ENCODE measurements around the gene ACAA1. TPM values are rescaled to one million over a fixed set of nuclear protein-coding genes. Genes with fewer than 3 reads are reported as not detected.
A peak's percentile ranks its signal among the peaks of the same experiment; 100 is the strongest.

The ACAA1 gene
- total and polyA plus RNA-seq, 4 donors, result 220 to 410 (median 340) TPM

- Histone ChIP-seq H3K9ac (ENCODE audit: low read depth in 1 of 2, low read length in 2 of 2) (no peak overlapping the region), H3K4me3 (ENCODE audit: low read depth in 1 of 3, low read length in 3 of 3) (no peak overlapping the region), H3K9me3 (ENCODE audit: control insufficient read depth in 4 of 4, low read length in 3 of 4) (no peaks in the 10 kb centered on the region), H3K36me3 (ENCODE audit: control insufficient read depth in 4 of 4, insufficient read depth in 3 of 4, low read depth in 1 of 4, low read length in 3 of 4) (peaks cover 25 to 56% (median 49%) of the 10 kb centered on the region in 4 donors), H3K27me3 (ENCODE audit: control insufficient read depth in 4 of 4, insufficient read depth in 4 of 4, low read length in 3 of 4) (no peaks in the 10 kb centered on the region), H3K4me1 (ENCODE audit: control insufficient read depth in 4 of 4, insufficient read depth in 4 of 4, low read length in 3 of 4) (peaks cover 3 to 78% (median 61%) of the 10 kb centered on the region in 4 donors), H3K27ac (ENCODE audit: low read depth in 1 of 2, low read length in 2 of 2) (no peak overlapping the region)
- DNase-seq (ENCODE audit: low spot score), result peak; percentile 37
- 81% methylated on average over 13 of the region's 13 CpGs for WGBS
- TF ChIP-seq HNF4A (conservative IDR thresholded peaks at IDR 0.05) (no peak), RAD21 (IDR thresholded peaks at IDR 0.05) (no peak), TAF1 (conservative IDR thresholded peaks at IDR 0.05) (no peak), NR2F2 (IDR thresholded peaks at IDR 0.05) (no peak), HNF4G (IDR thresholded peaks at IDR 0.05) (no peak), SP1 (IDR thresholded peaks at IDR 0.05) (no peak), FOXA2 (IDR thresholded peaks at IDR 0.05) (no peak), JUND (IDR thresholded peaks at IDR 0.05) (no peak), ATF3 (IDR thresholded peaks at IDR 0.05) (no peak), FOXA1 (IDR thresholded peaks at IDR 0.05) (no peak), GABPA (IDR thresholded peaks at IDR 0.05 in 1 of 2, conservative IDR thresholded peaks at IDR 0.05 in 1 of 2) (no peak), CTCF (IDR thresholded peaks at IDR 0.05; ENCODE audit: low read depth, low read length, missing input control) (no peak)
Measured at GRCh38 chr3:38121832-38122461, 15.0 kb downstream of the ACAA1 start.

- TF ChIP-seq SP1 (IDR thresholded peaks at IDR 0.05) (no peak), HNF4A (conservative IDR thresholded peaks at IDR 0.05) (peak; percentile 48 to 51)
- Histone ChIP-seq H3K4me1 (ENCODE audit: control insufficient read depth in 4 of 4, insufficient read depth in 4 of 4, low read length in 3 of 4) (peaks cover 3 to 77% (median 59%) of the 10 kb centered on the region in 4 donors), H3K27me3 (ENCODE audit: control insufficient read depth in 4 of 4, insufficient read depth in 4 of 4, low read length in 3 of 4) (no peaks in the 10 kb centered on the region), H3K27ac (ENCODE audit: low read depth in 1 of 2, low read length in 2 of 2) (no peak overlapping the region), H3K9ac (ENCODE audit: low read depth in 1 of 2, low read length in 2 of 2) (no peak overlapping the region), H3K4me3 (ENCODE audit: low read depth in 1 of 3, low read length in 3 of 3) (no peak overlapping the region), H3K36me3 (ENCODE audit: control insufficient read depth in 4 of 4, insufficient read depth in 3 of 4, low read depth in 1 of 4, low read length in 3 of 4) (peaks cover 23 to 52% (median 44%) of the 10 kb centered on the region in 4 donors), H3K9me3 (ENCODE audit: control insufficient read depth in 4 of 4, low read length in 3 of 4) (no peaks in the 10 kb centered on the region)
- DNase-seq (ENCODE audit: low spot score), result peak; percentile 40
- WGBS, result 45% methylated on average over 9 of the region's 9 CpGs
Measured at GRCh38 chr3:38121451-38121831, 15.5 kb downstream of the ACAA1 start.

- peaks cover 3 to 71% (median 55%) of the 10 kb centered on the region in 4 donors for H3K4me1 ChIP-seq (ENCODE audit: control insufficient read depth in 4 of 4, insufficient read depth in 4 of 4, low read length in 3 of 4)
- no peaks in the 10 kb centered on the region for H3K9me3 ChIP-seq (ENCODE audit: control insufficient read depth in 4 of 4, low read length in 3 of 4)
- peak; percentile 32 for DNase-seq (ENCODE audit: low spot score)
- H3K36me3 ChIP-seq (ENCODE audit: control insufficient read depth in 4 of 4, insufficient read depth in 3 of 4, low read depth in 1 of 4, low read length in 3 of 4), result peaks cover 23 to 46% (median 38%) of the 10 kb centered on the region in 4 donors
- WGBS, result 91% methylated on average over 11 of the region's 11 CpGs
- TF ChIP-seq HNF4A (conservative IDR thresholded peaks at IDR 0.05), result no peak
- TF ChIP-seq CTCF (IDR thresholded peaks at IDR 0.05; ENCODE audit: low read depth, low read length, missing input control), result no peak
- no peak for TF ChIP-seq ZBTB33 (IDR thresholded peaks at IDR 0.05)
- TF ChIP-seq SP1 (IDR thresholded peaks at IDR 0.05), result no peak
- TF ChIP-seq FOXA1 (IDR thresholded peaks at IDR 0.05), result no peak
- TF ChIP-seq NR2F2 (IDR thresholded peaks at IDR 0.05), result no peak
- TF ChIP-seq JUND (IDR thresholded peaks at IDR 0.05), result no peak
- TF ChIP-seq YY1 (IDR thresholded peaks at IDR 0.05), result no peak
- TF ChIP-seq TAF1 (conservative IDR thresholded peaks at IDR 0.05), result no peak
- no peak for TF ChIP-seq RAD21 (IDR thresholded peaks at IDR 0.05)
- TF ChIP-seq EGR1 (IDR thresholded peaks at IDR 0.05; ENCODE audit: low read depth in 2 of 2), result no peak
- TF ChIP-seq GABPA (IDR thresholded peaks at IDR 0.05 in 1 of 2, conservative IDR thresholded peaks at IDR 0.05 in 1 of 2), result no peak
- TF ChIP-seq RXRA (IDR thresholded peaks at IDR 0.05), result no peak
- no peak for TF ChIP-seq MAX (IDR thresholded peaks at IDR 0.05)
- H3K4me3 ChIP-seq (ENCODE audit: low read depth in 1 of 3, low read length in 3 of 3), result no peak overlapping the region
- H3K27ac ChIP-seq (ENCODE audit: low read depth in 1 of 2, low read length in 2 of 2), result no peak overlapping the region
- H3K27me3 ChIP-seq (ENCODE audit: control insufficient read depth in 4 of 4, insufficient read depth in 4 of 4, low read length in 3 of 4), result no peaks in the 10 kb centered on the region
- no peak overlapping the region for H3K9ac ChIP-seq (ENCODE audit: low read depth in 1 of 2, low read length in 2 of 2)
Measured at GRCh38 chr3:38120693-38121450, 16.1 kb downstream of the ACAA1 start.

Data from liver (tissue), 9 donors.